HepG2 (cell line): Measurements from ENCODE around the gene CYP20A1. TPM values are rescaled to one million over a fixed set of nuclear protein-coding genes. Genes with fewer than 3 reads are reported as not detected.

Experiments used
- ATAC-seq: fragments of 200-7000 bp; cut with Tn5 transposase; 3 replicates; pipeline ENCODE4 v1.9.1; 2020; ENCODE audit warnings: mild to moderate bottlenecking, moderate library complexity
- BruUV-seq: library from RNA; stranded (reverse); fragments of 400-500 nt; replicated peaks from 2 replicates; lab custom pipeline; 2021; lab: Mats Ljungman, UMichigan
- CTCF ChIA-PET: fragments of 300-600 bp; formaldehyde crosslinking; extraction: SDS; loops from one replicate; lab custom pipeline; 2021; ENCODE audit warnings: low total read pairs, inconsistent platforms, low intra/inter-chr PET ratio; lab: Yijun Ruan, JAX
- POLR2A ChIA-PET: fragments of 350-600 bp; sonication (Branson Sonifier 250); formaldehyde crosslinking; loops from one replicate; lab custom pipeline; 2020; ENCODE audit warnings: antibody characterized with exemption, inconsistent platforms; lab: Yijun Ruan, JAX
- DNase-seq: peaks from one replicate; pipeline ENCODE4 v3.0.0-alpha.2; 2015; ENCODE audit warnings: low spot score
- FAIRE-seq: peaks from 3 replicates; lab custom pipeline; 2011; peaks lifted over from hg19 to GRCh38; lab: Jason Lieb, UNC
- H2AFZ ChIP-seq: one replicate; pipeline ENCODE4 v1.6.1; 2011; ENCODE audit warnings: low read length, inconsistent platforms
- H3K27ac ChIP-seq: fragments of 300-600 bp; 3 replicates; pipeline ENCODE4 v1.8.0; 2011; ENCODE audit warnings: mixed run types, mild to moderate bottlenecking, mixed read lengths, low read length, inconsistent platforms; ENCODE audit not compliant: insufficient read depth; ENCODE audit errors: extremely low read length
- H3K27me3 ChIP-seq, 2 experiments: fragments of 200-600 bp in 1 of 2; 2 replicates in 1 of 2; 3 replicates in 1 of 2; pipeline versions ENCODE4 v1.6.0 to v1.8.0; 2011; ENCODE audit warnings: low read length in 2 of 2, mild to moderate bottlenecking in 2 of 2, moderate library complexity in 2 of 2, inconsistent platforms in 1 of 2; ENCODE audit not compliant: insufficient read depth in 2 of 2, control insufficient read depth in 1 of 2
- H3K36me3 ChIP-seq, 2 experiments: fragments of 200-600 bp in 1 of 2; replicated peaks in 1 of 2; 2 replicates in 1 of 2; 3 replicates in 1 of 2; pipeline versions ENCODE4 v1.5.1 to v1.8.0; 2011; ENCODE audit warnings: low read length in 2 of 2, inconsistent platforms in 1 of 2; ENCODE audit not compliant: insufficient read depth in 2 of 2, control insufficient read depth in 1 of 2
- H3K4me1 ChIP-seq: 2 replicates; pipeline ENCODE4 v1.5.1; 2012; ENCODE audit warnings: low read length, inconsistent platforms; ENCODE audit not compliant: insufficient read depth
- H3K4me2 ChIP-seq: 2 replicates; pipeline ENCODE4 v1.6.0; 2011; ENCODE audit warnings: low read depth, low read length, inconsistent platforms
- H3K4me3 ChIP-seq, 3 experiments: fragments of 200-600 bp in 1 of 3; sonication (generic), shearing (Covaris generic) in 1 of 3; replicated peaks in 1 of 3; 2 replicates each; pipeline ENCODE4 v1.5.1; 2011 to 2016; ENCODE audit warnings: low read length in 3 of 3, inconsistent platforms in 2 of 3, low read depth in 2 of 3, mild to moderate bottlenecking in 2 of 3, control low read depth in 1 of 3, mixed read lengths in 1 of 3; ENCODE audit not compliant: insufficient read depth in 1 of 3
- H3K79me2 ChIP-seq: one replicate; pipeline ENCODE4 v1.6.1; 2011; ENCODE audit warnings: low read length, inconsistent platforms; ENCODE audit not compliant: insufficient read depth
- H3K9ac ChIP-seq: 2 replicates; pipeline ENCODE4 v1.6.0; 2011; ENCODE audit warnings: mild to moderate bottlenecking, low read depth, low read length, inconsistent platforms; ENCODE audit not compliant: insufficient read depth
- H3K9me3 ChIP-seq: 2 replicates; pipeline ENCODE4 v1.5.1; 2012; ENCODE audit warnings: mild to moderate bottlenecking, low read length
- H4K20me1 ChIP-seq: 2 replicates; pipeline ENCODE4 v1.6.0; 2011; ENCODE audit warnings: inconsistent platforms, mild to moderate bottlenecking, low read length, moderate library complexity; ENCODE audit not compliant: insufficient read depth
- ARHGAP35 ChIP-seq: sonication (generic); formaldehyde crosslinking; IDR thresholded peaks from 2 replicates; pipeline ENCODE4 v1.9.0; 2022; ENCODE audit warnings: mild to moderate bottlenecking, inconsistent platforms, moderate library complexity, missing genetic modification reagents, borderline replicate concordance
- CEBPG ChIP-seq: IDR thresholded peaks from 2 replicates; pipeline ENCODE4 v1.6.1; 2016
- CREB1 ChIP-seq, 2 experiments: fragments of 450-650 bp in 1 of 2; IDR thresholded peaks; 2 replicates each; pipeline ENCODE4 v1.6.1; 2016 to 2017; ENCODE audit warnings: control low read depth in 1 of 2, mild to moderate bottlenecking in 1 of 2, missing compliant biosample characterization in 1 of 2, missing genetic modification characterization in 1 of 2
- DNMT3B ChIP-seq: conservative IDR thresholded peaks from 2 replicates; pipeline ENCODE4 v1.6.1; 2016; ENCODE audit warnings: missing biosample characterization, control low read depth
- ETV5 ChIP-seq: IDR thresholded peaks from 2 replicates; pipeline ENCODE4 v1.6.1; 2018; ENCODE audit warnings: missing biosample characterization, missing genetic modification reagents, inconsistent platforms, borderline replicate concordance
- FOXA1 ChIP-seq, 2 experiments: fragments of 450-650 bp in 1 of 2; sonication (generic) in 1 of 2; formaldehyde crosslinking in 1 of 2; IDR thresholded peaks; 2 replicates each; pipeline versions ENCODE4 v1.4.0 to v1.6.1; 2016 to 2020; ENCODE audit warnings: missing genetic modification reagents in 1 of 2
- LCORL ChIP-seq, 2 experiments: fragments of 450-650 bp in 1 of 2; sonication (generic) in 1 of 2; formaldehyde crosslinking in 1 of 2; IDR thresholded peaks; 2 replicates each; pipeline versions ENCODE4 v1.5.0 to v1.6.1; 2017 to 2020; ENCODE audit warnings: antibody characterized with exemption in 1 of 2, missing genetic modification reagents in 1 of 2
- PHF5A ChIP-seq: IDR thresholded peaks from one replicate; pipeline ENCODE4 v1.6.1; 2018; ENCODE audit warnings: low read depth, missing genetic modification reagents; ENCODE audit not compliant: unreplicated experiment
- PPARG ChIP-seq: conservative IDR thresholded peaks from 2 replicates; pipeline ENCODE4 v1.6.1; 2016; ENCODE audit warnings: missing biosample characterization, missing genetic modification reagents
- SOX13 ChIP-seq, 3 experiments: fragments of 450-650 bp in 1 of 3; sonication (generic) in 1 of 3; formaldehyde crosslinking in 1 of 3; IDR thresholded peaks in 2 of 3; conservative IDR thresholded peaks in 1 of 3; 2 replicates each; pipeline versions ENCODE4 v1.5.0 to v1.6.1; 2016 to 2020; ENCODE audit warnings: antibody characterized with exemption in 1 of 3, mild to moderate bottlenecking in 1 of 3, missing compliant biosample characterization in 1 of 3, missing genetic modification reagents in 1 of 3, moderate library complexity in 1 of 3
- TCF7 ChIP-seq: sonication (generic); IDR thresholded peaks from 2 replicates; pipeline ENCODE4 v1.6.1; 2016; ENCODE audit warnings: antibody characterized with exemption, low read depth
- XRCC5 ChIP-seq: fragments of 200-400 bp; formaldehyde crosslinking; optimal IDR thresholded peaks from 2 replicates; pipeline ENCODE3; 2017; ENCODE audit warnings: mild to moderate bottlenecking, low read length
- ZNF3 ChIP-seq: IDR thresholded peaks from 2 replicates; pipeline ENCODE4 v1.7.0; 2017; ENCODE audit warnings: inconsistent platforms
- ZNF350 ChIP-seq: sonication (generic); formaldehyde crosslinking; IDR thresholded peaks from 2 replicates; pipeline ENCODE4 v1.4.0; 2020; ENCODE audit warnings: mild to moderate bottlenecking, low read depth, missing genetic modification reagents, borderline replicate concordance
- ZNF589 ChIP-seq: sonication (generic); formaldehyde crosslinking; conservative IDR thresholded peaks from 2 replicates; pipeline ENCODE4 v1.8.0; 2022; ENCODE audit warnings: mild to moderate bottlenecking, moderate library complexity, missing genetic modification reagents
- ZNF713 ChIP-seq: sonication (generic); formaldehyde crosslinking; IDR thresholded peaks from 2 replicates; pipeline ENCODE4 v1.4.0; 2020; ENCODE audit warnings: mild to moderate bottlenecking, missing genetic modification reagents
- WGBS: methylation state at CpG from one replicate; pipeline ENCODE4 v1.1.6; 2017; ENCODE audit warnings: low lambda C conversion rate; 5-methylcytosine and 5-hydroxymethylcytosine counted together
- in situ Hi-C: cut with HindIII; loops from 2 replicates; pipeline ENCODE4 v1.10.0; 2017; ENCODE audit warnings: low pct_unique_long_range_greater_than_20kb; ENCODE audit not compliant: extremely low pct_ligation_motif_present
- intact Hi-C: fragments of 100-400 bp; cut with micrococcal nuclease; formaldehyde crosslinking; loops from one replicate; pipeline ENCODE4 v1.10.0; 2022; ENCODE audit not compliant: unreplicated experiment
- polyA plus RNA-seq, 8 experiments: library from polyadenylated mRNA; depleted of rRNA in 3 of 8; stranded (reverse) in 7 of 8; unstranded in 1 of 8; fragments of >200 nt; fragmentation: Illumina TruSeq in 4 of 8; extraction: Trizol in 4 of 8; gene quantifications; 2 replicates each; pipeline versions ENCODE4 v1.2.1 to v1.2.3, GENCODE V29; 2011 to 2016; ENCODE audit warnings: low read depth in 4 of 8, missing spikeins in 1 of 8, mixed read lengths in 1 of 8; ENCODE audit not compliant: insufficient read depth in 1 of 8
- total RNA-seq, 5 experiments: library from RNA; depleted of rRNA; stranded (reverse); fragments of >200 nt; fragmentation: Illumina TruSeq; extraction: Trizol; gene quantifications; 2 replicates each; pipeline ENCODE4 v1.2.3, GENCODE V29; 2016; ENCODE audit warnings: low read depth in 1 of 5
- TF ChIP-seq, protein P1 (sequence below): sonication (generic); formaldehyde crosslinking; IDR thresholded peaks from 2 replicates; pipeline ENCODE4 v1.4.0; 2020; ENCODE audit warnings: missing genetic modification reagents
- TF ChIP-seq, protein P2 (sequence below): sonication (generic); formaldehyde crosslinking; IDR thresholded peaks from 2 replicates; pipeline ENCODE4 v1.5.1; 2020; ENCODE audit warnings: missing genetic modification reagents, mild to moderate bottlenecking, borderline replicate concordance

The CYP20A1 gene
- total and polyA plus RNA-seq, 2 of the 13 experiments (the other 11 are each of a cell fraction or from before 2014, with no cell fraction given): 9.6 to 35.3 TPM

DNA sequence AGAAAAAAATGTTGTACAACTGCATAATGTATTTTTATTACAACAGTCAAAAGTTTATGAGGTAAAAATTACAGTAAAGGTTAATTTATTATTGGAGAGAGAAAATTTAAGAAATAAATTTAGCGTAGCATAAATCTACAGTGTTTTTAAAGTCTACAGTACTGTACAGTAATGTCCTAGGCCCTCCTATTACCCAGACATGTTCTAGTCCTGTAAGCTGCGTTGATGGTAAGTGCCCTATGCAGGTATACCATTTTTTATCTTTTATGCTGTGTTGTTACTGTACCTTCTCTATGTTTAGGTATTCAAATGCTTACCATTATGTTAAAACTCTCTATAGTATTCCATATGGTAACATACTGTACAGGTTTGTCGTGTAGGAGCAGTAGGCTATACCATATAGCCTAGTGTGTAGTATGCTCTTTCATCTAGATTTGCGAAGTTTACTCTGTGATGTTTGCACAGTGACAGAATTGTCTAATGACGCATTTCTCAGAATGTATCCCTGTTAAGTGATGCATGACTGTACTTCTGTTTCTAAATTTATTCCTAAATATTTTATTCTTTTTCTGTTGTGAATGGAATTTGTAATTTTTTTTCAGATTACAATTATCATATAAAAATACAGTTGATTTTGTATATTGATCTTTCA lies 113.9 kb downstream of the CYP20A1 start:
- FAIRE-seq: no peak
- Histone ChIP-seq H3K27me3 (no peaks in the 10 kb centered on the region), H3K9me3 (no peaks in the 10 kb centered on the region), H3K9ac (no peak overlapping the region), H3K4me3 (no peak overlapping the region), H3K79me2 (peaks cover 39% of the 10 kb centered on the region), H4K20me1 (no peaks in the 10 kb centered on the region), H3K4me2 (no peak overlapping the region), H3K27ac (no peak overlapping the region), H2AFZ (no peak overlapping the region), H3K36me3 (peaks cover 0 to 5% of the 10 kb centered on the region in 2 experiments; a peak in 1 of 5 replicates), H3K4me1 (peaks cover 15% of the 10 kb centered on the region)
- intact Hi-C loops (no loop called here), in situ Hi-C loops (no loop called here)
- ChIA-PET POLR2A (no interaction called here), CTCF (no interaction called here)
- DNase-seq: peak; percentile 70
- BruUV-seq: no TSS peak
- peak; percentile 75 for ATAC-seq
- WGBS: 79% methylated on average over 5 of the region's 5 CpGs
- TF ChIP-seq ZNF713 (CRISPR knock-in tag) (no peak), CREB1 (IDR thresholded peaks at IDR 0.05) (peak; percentile 16; the same call in 1 of the 2 replicates), CREB1 (CRISPR knock-in tag; IDR thresholded peaks at IDR 0.05) (no peak), LCORL (IDR thresholded peaks at IDR 0.05) (no peak), LCORL (CRISPR knock-in tag; IDR thresholded peaks at IDR 0.05) (no peak), PPARG (peak; percentile 51), ETV5 (no peak), TCF7 (0 out of 2 replicates have a peak, but pooled peaks have one; percentile 29), DNMT3B (no peak), ZNF3 (no peak), XRCC5 (no peak), ZNF589 (CRISPR knock-in tag) (no peak), PHF5A (no peak), FOXA1 (IDR thresholded peaks at IDR 0.05) (no peak), FOXA1 (CRISPR knock-in tag; IDR thresholded peaks at IDR 0.05) (peak; percentile 48; the same call in 1 of the 2 replicates), SOX13 (IDR thresholded peaks at IDR 0.05) (no peak), SOX13 (CRISPR knock-in tag; conservative IDR thresholded peaks at IDR 0.05 in 1 of 2, IDR thresholded peaks at IDR 0.05 in 1 of 2) (no peak), ARHGAP35 (no peak), CEBPG (CRISPR knock-in tag) (no peak), ZNF350 (no peak)
- TF ChIP-seq, protein P1, sequence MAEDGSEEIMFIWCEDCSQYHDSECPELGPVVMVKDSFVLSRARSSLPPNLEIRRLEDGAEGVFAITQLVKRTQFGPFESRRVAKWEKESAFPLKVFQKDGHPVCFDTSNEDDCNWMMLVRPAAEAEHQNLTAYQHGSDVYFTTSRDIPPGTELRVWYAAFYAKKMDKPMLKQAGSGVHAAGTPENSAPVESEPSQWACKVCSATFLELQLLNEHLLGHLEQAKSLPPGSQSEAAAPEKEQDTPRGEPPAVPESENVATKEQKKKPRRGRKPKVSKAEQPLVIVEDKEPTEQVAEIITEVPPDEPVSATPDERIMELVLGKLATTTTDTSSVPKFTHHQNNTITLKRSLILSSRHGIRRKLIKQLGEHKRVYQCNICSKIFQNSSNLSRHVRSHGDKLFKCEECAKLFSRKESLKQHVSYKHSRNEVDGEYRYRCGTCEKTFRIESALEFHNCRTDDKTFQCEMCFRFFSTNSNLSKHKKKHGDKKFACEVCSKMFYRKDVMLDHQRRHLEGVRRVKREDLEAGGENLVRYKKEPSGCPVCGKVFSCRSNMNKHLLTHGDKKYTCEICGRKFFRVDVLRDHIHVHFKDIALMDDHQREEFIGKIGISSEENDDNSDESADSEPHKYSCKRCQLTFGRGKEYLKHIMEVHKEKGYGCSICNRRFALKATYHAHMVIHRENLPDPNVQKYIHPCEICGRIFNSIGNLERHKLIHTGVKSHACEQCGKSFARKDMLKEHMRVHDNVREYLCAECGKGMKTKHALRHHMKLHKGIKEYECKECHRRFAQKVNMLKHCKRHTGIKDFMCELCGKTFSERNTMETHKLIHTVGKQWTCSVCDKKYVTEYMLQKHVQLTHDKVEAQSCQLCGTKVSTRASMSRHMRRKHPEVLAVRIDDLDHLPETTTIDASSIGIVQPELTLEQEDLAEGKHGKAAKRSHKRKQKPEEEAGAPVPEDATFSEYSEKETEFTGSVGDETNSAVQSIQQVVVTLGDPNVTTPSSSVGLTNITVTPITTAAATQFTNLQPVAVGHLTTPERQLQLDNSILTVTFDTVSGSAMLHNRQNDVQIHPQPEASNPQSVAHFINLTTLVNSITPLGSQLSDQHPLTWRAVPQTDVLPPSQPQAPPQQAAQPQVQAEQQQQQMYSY (CRISPR knock-in tag): no peak
- TF ChIP-seq, protein P2, sequence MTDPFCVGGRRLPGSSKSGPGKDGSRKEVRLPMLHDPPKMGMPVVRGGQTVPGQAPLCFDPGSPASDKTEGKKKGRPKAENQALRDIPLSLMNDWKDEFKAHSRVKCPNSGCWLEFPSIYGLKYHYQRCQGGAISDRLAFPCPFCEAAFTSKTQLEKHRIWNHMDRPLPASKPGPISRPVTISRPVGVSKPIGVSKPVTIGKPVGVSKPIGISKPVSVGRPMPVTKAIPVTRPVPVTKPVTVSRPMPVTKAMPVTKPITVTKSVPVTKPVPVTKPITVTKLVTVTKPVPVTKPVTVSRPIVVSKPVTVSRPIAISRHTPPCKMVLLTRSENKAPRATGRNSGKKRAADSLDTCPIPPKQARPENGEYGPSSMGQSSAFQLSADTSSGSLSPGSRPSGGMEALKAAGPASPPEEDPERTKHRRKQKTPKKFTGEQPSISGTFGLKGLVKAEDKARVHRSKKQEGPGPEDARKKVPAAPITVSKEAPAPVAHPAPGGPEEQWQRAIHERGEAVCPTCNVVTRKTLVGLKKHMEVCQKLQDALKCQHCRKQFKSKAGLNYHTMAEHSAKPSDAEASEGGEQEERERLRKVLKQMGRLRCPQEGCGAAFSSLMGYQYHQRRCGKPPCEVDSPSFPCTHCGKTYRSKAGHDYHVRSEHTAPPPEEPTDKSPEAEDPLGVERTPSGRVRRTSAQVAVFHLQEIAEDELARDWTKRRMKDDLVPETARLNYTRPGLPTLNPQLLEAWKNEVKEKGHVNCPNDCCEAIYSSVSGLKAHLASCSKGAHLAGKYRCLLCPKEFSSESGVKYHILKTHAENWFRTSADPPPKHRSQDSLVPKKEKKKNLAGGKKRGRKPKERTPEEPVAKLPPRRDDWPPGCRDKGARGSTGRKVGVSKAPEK (CRISPR knock-in tag): no peak
